Testis (tissue), 3 donors: ENCODE measurements around the gene PDYN. TPM values are rescaled to one million over a fixed set of nuclear protein-coding genes. Genes with fewer than 3 reads are reported as not detected.

Experiments used
- DNase-seq: peaks from one replicate; pipeline ENCODE4 v3.0.0-alpha.2; 2019
- H3K27ac ChIP-seq, 2 donors: fragments of 200-600 bp; sonication (generic); one replicate each; pipeline ENCODE4 v1.5.1; 2019
- H3K27me3 ChIP-seq: fragments of 200-600 bp; sonication (generic); one replicate; pipeline ENCODE4 v1.5.1; 2019
- H3K36me3 ChIP-seq: fragments of 200-600 bp; sonication (generic); one replicate; pipeline ENCODE4 v1.5.1; 2017; ENCODE audit warnings: low read depth; ENCODE audit errors: missing control alignments
- H3K4me1 ChIP-seq: fragments of 200-600 bp; sonication (generic); one replicate; pipeline ENCODE4 v1.5.1; 2019
- H3K4me3 ChIP-seq, 2 donors: fragments of 200-600 bp; sonication (generic); one replicate each; pipeline ENCODE4 v1.5.1; 2017 to 2019
- H3K9me3 ChIP-seq: fragments of 200-600 bp; sonication (generic); one replicate; pipeline ENCODE4 v1.5.1; 2017
- POLR2A ChIP-seq: fragments of 450-650 bp; IDR thresholded peaks from one replicate; pipeline ENCODE4 v1.6.1; 2017; ENCODE audit warnings: antibody characterized with exemption, mild to moderate bottlenecking, moderate library complexity
- WGBS, 2 donors: methylation state at CpG; one replicate each; pipeline ENCODE4 v1.1.5; 2018; 5-methylcytosine and 5-hydroxymethylcytosine counted together
- intact Hi-C: fragments of 100-400 bp; cut with DNase I; formaldehyde crosslinking; loops from one replicate; pipeline ENCODE4 v1.15.1; 2023; ENCODE audit warnings: low total_unique reads
- polyA plus RNA-seq: library from polyadenylated mRNA; stranded (reverse); fragments of 350-450 nt; fragmentation: Illumina TruSeq; extraction: RNeasy Lipid Tissue Mini Kit (QIAGEN cat#74804); gene quantifications from one replicate; pipeline ENCODE4 v1.2.3, GENCODE V29; 2014; ENCODE audit warnings: low read depth, low replicate concordance; ENCODE audit not compliant: insufficient read depth
- total RNA-seq, 2 donors: library from RNA; depleted of rRNA; stranded (reverse); fragments of >200 nt; gene quantifications; one replicate each; pipeline ENCODE4 v1.2.3, GENCODE V29; 2016
- TF ChIP-seq, protein P1 (sequence below), 3 experiments: fragments of 450-650 bp in 2 of 3; fragments of 200-600 bp in 1 of 3; sonication (generic) in 1 of 3; IDR thresholded peaks; one replicate each; pipeline ENCODE4 v1.5.1; 2016 to 2019; ENCODE audit warnings: antibody characterized with exemption in 3 of 3, mild to moderate bottlenecking in 2 of 3, moderate library complexity in 1 of 3

Gene PDYN
- total and polyA plus RNA-seq, 3 donors from 2014 or later = 1.6 to 5.2 (median 4.2) TPM

DNA sequence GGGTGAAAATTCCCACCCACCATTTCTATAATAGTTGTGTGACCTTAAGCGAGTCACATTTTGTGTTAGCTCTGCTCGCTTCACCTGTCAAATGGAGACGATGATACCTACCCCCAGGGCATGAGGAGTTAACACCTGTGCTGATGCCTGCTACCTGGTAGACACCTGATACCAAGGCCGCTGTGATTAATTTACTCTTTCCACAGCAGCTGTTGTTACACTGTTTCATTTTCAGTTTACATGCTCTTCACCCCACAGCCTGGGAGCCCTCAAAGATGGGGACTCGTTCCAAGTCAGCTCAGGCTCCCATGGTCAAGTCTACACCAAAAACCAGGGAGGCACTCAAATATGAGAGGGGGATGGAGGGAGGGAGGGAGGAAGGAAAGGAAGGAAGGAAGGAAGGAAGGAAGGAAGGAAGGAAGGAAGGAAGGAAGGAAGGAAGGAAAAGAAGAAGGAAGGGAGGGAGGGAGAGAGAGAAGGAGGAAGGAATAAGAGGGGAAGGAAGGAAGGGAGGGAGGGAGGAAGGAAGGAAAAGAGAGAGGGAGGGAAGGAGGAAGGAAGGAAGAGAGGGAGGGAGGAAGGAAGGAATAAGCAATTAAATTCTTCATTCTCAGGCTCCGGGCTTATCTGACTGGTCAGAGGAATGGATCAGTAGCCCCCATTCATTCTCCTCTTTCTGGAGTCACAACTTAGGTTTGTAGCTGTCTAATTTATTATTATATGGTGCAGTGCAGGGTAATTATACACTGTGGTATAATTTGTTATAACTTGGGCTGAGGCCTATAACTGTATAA is 40.9 kb downstream of the PDYN start:
- Histone ChIP-seq H3K4me1 (peaks cover 12% of the 10 kb centered on the region), H3K27ac (no peak overlapping the region), H3K36me3 (no peaks in the 10 kb centered on the region), H3K4me3 (no peak overlapping the region), H3K9me3 (no peaks in the 10 kb centered on the region), H3K27me3 (no peaks in the 10 kb centered on the region)
- TF ChIP-seq, protein P1, sequence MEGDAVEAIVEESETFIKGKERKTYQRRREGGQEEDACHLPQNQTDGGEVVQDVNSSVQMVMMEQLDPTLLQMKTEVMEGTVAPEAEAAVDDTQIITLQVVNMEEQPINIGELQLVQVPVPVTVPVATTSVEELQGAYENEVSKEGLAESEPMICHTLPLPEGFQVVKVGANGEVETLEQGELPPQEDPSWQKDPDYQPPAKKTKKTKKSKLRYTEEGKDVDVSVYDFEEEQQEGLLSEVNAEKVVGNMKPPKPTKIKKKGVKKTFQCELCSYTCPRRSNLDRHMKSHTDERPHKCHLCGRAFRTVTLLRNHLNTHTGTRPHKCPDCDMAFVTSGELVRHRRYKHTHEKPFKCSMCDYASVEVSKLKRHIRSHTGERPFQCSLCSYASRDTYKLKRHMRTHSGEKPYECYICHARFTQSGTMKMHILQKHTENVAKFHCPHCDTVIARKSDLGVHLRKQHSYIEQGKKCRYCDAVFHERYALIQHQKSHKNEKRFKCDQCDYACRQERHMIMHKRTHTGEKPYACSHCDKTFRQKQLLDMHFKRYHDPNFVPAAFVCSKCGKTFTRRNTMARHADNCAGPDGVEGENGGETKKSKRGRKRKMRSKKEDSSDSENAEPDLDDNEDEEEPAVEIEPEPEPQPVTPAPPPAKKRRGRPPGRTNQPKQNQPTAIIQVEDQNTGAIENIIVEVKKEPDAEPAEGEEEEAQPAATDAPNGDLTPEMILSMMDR (IDR thresholded peaks at IDR 0.05) = no peak
- TF ChIP-seq POLR2A = no peak
- no peak for DNase-seq
- WGBS, 2 donors = 58 to 65% methylated on average over 6 of the region's 6 CpGs
- intact Hi-C loops = no loop called here

DNA sequence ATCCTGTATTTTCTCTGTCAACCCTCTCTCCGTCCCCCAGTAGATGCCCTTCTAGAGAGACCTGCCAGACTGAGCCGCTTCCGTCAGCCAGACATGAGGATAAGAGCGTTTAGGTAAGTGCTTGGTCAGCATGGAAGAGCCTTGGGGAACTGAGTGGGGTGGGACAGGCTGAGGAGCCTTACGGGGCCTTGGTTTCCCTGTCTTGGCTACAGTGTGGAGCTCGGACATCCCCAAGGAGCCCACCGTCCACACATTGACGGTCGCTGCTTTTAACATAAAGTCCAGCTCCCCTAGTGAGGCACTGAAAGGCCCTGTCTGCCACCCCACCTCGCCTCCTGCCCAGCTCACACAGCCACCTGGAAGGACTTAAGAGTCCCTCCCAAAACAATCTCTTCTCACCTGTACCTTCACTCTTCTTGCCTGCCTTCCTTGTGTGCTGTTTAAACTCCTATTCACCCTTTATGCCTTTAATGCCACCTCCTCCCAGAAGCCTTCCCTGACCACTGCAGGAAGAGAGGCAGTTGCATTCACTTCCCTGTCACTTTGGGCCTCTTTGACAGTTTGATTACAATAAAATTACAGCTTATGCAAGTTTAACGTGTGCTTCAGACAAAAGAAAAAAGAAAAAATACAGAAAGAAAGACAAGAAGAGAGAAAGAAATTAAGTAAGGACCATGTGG is 42.3 kb downstream of the PDYN start:
- Histone ChIP-seq H3K4me1 (peaks cover 14% of the 10 kb centered on the region), H3K9me3 (no peaks in the 10 kb centered on the region), H3K27me3 (no peaks in the 10 kb centered on the region), H3K4me3 (no peak overlapping the region), H3K27ac (no peak overlapping the region), H3K36me3 (no peaks in the 10 kb centered on the region)
- WGBS, 2 donors = 83 to 85% methylated on average over 11 of the region's 11 CpGs
- no peak for DNase-seq
- TF ChIP-seq, protein P1 (IDR thresholded peaks at IDR 0.05) = no peak
- no peak for TF ChIP-seq POLR2A
- intact Hi-C loops = no loop called here

GRCh38 chr20:1950836-1951235 is 43.0 kb downstream of the PDYN start:
- Histone ChIP-seq H3K36me3 (no peaks in the 10 kb centered on the region), H3K4me1 (peaks cover 16% of the 10 kb centered on the region), H3K27ac (no peak overlapping the region), H3K27me3 (no peaks in the 10 kb centered on the region), H3K4me3 (no peak overlapping the region), H3K9me3 (no peaks in the 10 kb centered on the region)
- intact Hi-C loops = no loop called here
- WGBS, 2 donors = 85 to 88% methylated on average over 7 of the region's 7 CpGs
- TF ChIP-seq, protein P1 (IDR thresholded peaks at IDR 0.05) = no peak
- TF ChIP-seq POLR2A = no peak
- DNase-seq = no peak

DNA sequence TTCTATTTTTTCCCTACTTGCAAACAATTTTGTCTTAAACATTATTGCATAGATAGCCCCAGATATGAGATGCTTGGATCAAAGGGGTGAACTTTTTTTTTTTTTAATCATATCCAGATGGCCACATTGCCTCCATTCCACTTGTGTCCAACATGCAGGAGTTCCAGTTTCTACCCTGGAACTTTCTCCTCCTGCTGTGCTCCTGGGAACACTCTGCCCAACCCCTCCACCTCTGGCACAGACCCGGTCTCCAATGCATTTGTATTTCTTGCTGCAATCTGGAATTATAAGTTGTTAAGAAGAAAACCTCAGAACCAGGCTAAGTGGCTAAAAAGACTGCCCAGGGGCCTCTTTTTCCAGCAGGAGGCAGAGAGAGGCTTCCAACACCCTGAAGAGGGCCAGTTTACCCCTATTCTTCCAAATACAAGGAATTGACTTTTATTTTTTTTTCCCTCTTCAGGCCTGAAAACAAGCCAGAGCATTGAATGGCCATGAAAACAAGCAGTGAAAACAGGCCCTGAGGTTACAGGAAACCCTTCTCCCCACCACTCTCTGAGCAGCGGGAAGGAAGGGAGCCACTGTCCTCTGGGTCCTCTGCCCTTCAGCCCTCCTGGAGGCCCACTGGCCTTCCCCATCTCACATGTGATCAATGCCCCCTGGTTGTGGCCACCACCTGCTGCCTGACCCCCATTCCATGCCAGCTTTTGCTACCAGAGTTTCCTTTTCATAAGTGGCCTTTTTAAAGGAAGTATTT is 44.3 kb downstream of the PDYN start:
- intact Hi-C loops = no loop called here
- WGBS, 2 donors = 40 to 53% methylated on average over 2 of the region's 2 CpGs
- H3K27ac ChIP-seq = no peak overlapping the region
- TF ChIP-seq POLR2A = no peak
- TF ChIP-seq, protein P1 (IDR thresholded peaks at IDR 0.05) = no peak
- no peaks in the 10 kb centered on the region for H3K9me3 ChIP-seq
- H3K4me1 ChIP-seq = peaks cover 12% of the 10 kb centered on the region
- no peaks in the 10 kb centered on the region for H3K36me3 ChIP-seq
- no peak for DNase-seq
- H3K4me3 ChIP-seq = no peak overlapping the region
- H3K27me3 ChIP-seq = no peaks in the 10 kb centered on the region
